HT-29 (cell line): ENCODE data around the gene TRIM52. TPM values are rescaled to one million over a fixed set of nuclear protein-coding genes. Genes with fewer than 3 reads are reported as not detected.
"Not testable (repeated sequence)": the region's sequence is repeated elsewhere in the genome, so short reads cannot be mapped to it uniquely, and the experiment has no call there.

ENCODE experiments used
- DNase-seq: peaks from one replicate; pipeline ENCODE4 v3.0.0-alpha.2; 2015; ENCODE audit warnings: low spot score
- total RNA-seq: library from RNA; depleted of rRNA; stranded (reverse); fragments of >200 nt; shearing (Covaris generic); gene quantifications from 2 replicates; pipeline ENCODE4 v1.2.3, GENCODE V29; 2014; rRNA removed

The TRIM52 gene
- total RNA-seq = 4.0 and 4.8 TPM in 2 replicates

DNA sequence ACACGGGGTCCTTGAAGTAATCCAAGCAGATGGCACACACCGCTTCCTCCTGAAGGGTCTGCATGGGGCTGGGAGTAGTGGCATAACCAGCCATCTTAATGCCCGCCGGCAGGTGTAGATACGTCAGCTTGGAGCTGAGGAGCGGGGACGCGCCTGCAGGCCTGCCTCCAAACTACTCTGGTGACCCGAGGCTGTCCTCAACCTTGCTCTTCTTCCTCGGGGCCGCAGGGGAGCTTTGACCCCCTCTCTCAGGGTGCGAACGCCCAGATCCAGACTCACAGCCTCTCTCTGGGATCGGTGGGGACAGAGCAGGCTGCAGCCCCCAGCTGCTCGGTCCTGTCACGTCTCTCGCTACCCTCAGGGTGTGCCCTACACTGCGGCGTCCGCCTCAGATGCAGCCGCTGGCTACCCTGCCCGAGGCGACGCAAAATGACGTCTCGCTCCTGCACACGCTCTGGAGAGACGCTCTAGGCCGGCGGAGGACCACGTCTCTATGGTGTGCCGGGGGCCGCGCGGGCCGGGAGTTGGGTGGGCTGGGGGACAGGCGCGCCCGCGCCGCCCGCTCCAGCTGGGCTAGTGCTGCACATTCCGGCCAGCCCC is at the start of gene TRIM52:
Gene TRIM52 (minus strand): TSS at position 424 of the 600 bp plus-strand sequence. CDS start 330 bp downstream, at position 94.
- peak; percentile 92 for DNase-seq

DNA sequence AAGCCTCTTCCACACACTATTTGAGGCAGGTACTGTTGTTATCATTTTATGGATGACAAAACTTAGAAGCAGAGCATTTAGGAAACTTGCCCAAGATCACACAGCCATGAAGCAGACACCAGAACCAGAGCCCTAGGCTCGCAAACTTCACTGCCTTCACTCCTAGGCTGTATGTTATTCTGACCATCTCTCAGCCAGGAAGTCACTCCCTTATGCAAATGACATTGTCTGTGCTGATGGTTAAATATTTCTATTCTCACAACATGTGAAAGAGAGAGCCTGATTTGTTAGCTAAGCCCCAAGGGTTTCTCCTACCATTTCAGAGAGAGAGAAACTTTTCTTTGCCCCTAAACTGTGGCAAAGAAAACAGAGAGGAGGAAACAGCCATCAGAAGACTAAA is 26.4 kb upstream of the TRIM52 start:
- DNase-seq = not testable (repeated sequence)

DNA sequence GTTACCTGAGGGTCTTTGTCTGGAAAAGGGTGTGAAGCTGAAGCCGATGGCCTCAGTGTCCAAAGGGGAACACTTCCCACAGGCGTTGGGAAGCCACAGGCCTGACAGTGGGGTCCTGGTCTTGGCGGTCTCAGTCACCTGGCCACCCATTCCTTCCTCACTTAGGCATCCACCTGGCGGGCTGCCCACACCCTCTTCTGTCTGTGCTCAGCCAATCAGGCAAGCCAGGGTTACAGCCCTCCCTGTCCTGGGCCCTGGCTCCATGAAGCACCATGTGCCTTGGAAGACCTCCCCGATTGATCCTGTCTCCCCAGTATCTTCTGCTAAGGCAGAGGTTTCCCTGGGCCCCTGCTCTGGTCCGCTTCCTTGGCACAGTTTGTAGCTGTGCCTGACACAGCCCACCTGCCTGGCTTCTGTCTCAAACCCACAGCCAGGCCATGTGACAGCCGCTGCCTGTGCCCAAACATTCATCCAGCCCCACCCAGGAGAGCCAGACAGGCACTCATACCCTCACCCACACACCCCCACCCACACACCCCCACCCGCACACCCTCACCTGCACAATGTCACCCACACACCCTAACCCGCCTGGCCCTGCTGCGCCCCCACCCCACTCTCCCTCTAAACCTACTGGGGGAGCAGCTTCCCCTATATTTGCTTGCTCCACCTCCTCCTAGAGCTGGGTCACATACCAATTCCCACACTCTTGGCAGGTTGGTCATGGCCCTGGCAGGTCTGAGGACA is 25.2 kb upstream of the TRIM52 start:
- DNase-seq = not testable (repeated sequence)

DNA sequence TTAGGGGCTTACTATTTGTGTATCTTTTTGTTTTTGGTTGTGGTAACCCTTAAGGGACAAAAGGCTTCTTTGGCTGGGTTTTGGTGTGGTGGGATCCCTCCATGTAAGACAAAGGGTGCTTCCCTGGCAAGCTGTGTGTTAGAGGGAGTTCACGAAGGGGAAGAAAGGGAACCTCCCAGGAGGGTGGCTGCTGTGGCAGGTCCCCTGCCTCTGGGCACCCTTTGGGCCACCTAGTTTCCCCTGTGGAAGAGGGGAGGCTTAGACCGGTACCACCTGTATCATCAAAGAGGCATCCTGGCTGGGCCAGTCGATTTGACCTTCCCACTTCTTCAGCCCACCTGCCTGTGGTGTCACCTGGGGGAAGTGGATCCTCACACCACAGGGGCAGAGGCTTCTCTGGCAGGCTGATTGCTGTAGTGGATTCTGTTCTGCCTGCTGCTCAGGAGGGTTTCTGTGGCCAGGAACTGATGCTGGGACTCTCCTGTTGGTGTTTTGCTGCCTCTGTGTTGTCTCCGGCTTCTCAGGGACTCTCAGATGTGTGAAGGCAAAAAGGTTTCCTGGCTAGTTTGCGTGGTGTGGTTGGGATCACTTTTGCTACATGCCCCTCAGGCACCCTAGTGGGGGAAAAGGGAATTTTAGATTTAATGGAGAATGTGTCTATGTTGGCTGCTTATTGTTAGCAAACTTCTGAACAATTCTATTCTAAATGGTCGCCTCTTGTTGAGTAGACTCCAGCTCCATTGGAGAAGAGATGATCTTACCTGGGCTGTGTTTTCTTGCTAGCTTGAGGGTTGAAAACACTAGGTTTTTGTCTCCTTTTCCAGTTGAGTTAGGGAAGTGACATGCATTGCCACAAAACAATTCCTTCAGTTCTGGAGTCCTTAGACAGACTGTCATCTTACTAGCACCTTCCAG is 23.2 kb upstream of the TRIM52 start:
- not testable (repeated sequence) for DNase-seq

DNA sequence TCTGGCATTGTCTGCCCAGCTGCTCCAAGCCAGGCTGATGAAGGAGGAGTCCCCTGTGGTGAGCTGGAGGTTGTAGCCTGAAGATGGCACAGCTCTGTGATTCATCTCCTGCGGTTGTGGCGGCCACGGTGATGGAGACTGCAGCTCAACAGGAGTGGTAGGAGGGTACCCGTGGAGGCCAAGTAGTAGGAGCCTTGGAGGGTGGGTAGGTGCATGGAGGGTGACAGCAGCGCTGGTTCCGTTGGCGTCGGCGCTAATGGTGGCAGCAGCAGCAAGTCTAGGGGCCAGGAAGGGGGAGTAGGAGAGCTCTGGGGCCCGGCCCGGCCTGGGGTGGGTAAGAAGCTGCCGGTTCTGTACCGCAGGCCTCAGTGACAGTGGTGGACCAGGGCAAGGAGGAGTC is 22.4 kb upstream of the TRIM52 start:
- no peak for DNase-seq

DNA sequence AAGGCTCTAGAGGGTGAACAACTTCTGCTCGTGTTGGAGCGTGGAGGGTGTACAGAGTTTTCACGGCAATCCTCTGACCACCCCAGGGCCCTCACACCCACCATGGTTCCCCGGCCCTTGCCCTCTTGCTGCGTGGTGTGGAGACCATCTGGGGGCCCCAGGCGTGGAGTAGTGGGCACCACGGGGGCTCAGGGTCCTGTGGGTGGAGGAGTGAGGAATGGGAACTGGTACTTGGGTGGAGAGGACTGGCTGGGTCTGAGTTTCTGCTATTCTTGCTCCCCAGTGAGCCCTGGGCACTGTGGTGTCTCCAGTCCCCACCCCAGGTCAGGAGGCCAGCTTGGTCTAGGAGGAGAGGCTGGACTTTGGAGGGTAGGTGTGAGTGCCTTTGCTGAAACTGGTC is 21.9 kb upstream of the TRIM52 start:
- DNase-seq = no peak

DNA sequence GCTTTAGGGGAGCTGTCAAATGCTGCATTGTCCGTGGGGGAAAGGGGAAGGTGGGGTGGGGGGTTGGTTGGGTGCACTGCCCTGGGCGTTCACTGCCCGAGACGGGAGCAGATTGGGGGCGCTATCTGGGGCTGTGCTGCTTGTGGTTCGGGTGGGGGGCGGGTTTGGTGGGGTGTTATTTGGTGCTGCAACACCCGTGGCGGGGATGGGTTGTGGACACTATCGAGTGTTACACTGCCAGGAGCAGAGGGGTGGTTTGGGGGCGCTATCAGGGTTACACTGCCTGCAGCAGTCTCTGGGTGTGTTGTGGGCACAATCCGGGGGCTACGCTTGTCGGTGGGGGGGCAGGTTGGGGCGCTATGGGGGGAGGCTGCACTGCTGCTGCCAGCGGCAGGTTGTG is 21.5 kb upstream of the TRIM52 start:
- DNase-seq = not testable (repeated sequence)

DNA sequence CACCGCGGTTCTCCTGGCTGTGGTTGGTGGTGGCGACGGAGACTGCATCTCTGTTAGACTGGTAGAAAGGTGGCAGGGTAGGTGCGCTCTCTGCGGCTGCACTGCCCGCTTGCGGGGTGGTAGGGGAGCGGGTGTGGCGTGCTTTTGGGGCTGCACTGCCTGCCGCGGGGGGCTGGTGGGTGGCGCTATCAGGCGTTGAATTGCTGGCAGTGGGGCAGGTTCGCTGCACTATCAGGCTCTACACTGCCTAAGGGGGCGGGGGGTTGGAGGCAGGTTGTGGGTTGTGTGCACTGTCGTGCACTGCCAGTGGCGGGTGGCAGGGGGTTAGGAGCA is 21.0 kb upstream of the TRIM52 start:
- no peak for DNase-seq

DNA sequence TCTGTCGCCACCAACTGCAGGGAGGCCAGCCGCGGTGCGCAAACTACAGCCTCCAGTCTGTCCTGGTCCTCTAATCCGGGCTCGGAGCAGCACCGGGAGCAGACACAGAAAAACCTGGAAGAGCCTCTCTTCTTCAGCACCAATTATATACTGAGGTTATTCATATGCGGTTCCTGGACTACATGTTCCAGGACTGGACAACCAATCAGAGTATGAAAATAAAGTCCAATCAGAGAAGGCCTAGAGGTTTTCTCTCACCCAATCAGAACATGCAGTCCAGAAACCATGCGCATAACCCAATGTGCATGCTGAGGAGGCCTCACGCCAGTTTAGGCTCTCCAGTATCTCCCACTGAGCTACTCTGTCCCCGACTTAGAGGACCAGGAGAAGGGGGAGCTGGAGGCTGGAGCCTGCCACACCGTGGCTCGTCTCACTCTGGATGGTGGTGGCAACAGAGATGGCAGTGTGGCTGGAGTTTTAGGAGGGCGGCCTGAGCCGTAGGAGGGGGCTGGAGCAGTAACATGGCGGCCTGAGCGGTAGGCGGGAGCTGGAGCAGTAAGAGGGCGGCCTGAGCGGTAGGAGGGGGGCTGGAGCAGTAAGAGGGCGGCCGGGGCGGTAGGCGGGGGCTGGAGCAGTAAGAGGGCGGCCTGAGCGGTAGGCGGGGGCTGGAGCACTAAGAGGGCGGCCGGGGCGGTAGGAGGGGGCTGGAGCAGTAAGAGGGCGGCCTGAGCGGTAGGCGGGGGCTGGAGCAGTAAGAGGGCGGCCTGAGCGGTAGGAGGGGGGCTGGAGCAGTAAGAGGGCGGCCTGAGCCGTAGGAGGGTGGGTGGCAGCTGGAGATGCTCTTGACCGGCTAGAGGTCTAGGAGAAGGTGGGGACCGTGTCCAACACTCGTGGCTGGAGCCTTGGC is 20.4 kb upstream of the TRIM52 start:
- DNase-seq = no peak

DNA sequence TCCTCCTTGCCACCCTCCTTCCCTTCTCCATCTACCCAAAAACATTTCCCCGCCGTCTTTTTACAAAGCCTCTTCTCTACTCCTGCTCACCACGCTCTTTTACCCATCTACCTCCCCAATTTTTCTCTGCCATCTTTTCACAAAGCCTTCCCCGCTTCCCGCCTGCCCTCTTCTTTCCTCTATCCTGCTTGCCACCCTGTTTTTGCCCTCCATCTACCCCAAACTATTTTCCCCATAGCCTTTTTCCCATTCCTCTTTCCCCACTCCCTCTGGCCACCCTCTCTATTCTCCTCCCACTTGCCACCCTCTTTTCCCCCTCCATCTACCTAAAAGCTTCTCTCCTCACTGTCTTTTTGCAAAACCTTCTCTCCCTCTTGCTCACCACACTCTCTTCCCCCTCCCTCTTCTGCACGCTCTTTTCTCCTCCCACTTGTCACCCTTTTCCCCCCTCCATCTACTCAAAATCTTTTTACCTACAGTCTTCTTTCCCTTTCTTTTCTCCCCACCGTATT is 19.4 kb upstream of the TRIM52 start:
- DNase-seq = no peak

DNA sequence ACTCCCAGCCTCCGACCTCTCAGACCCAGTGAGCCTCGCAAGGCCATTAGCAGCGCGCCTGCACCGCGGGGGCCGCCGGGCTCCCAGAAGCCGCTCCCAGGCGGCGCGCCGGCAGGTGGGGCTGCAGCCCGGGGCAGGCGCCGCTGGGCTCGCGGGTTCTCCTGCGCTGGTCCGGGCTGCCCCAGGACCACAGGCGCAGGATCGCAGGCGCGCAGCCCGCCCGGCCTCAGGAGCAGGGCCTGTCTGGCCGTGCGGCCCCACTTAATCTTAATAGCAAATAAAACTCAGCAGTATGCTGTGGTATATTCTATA is 12.4 kb upstream of the TRIM52 start:
- not testable (repeated sequence) for DNase-seq

DNA sequence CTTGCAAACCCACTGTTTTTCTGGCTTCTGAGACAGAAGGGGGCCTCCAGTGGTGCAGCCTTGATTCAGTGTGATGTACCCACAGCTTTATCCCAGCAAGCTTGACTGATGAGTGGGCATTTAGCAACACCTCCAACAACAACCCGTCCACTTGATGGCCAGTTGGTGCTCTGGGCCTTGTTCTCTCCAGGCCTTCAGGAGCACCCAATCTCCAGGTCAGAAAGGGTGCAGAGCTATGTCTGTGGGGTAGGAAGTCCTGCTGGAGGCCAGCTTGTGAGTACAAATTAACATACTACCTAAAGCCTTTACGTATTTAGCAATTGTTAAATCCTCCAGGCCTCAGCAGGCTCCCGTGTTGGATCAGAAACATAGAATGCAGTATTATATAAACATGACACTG is 10.1 kb upstream of the TRIM52 start:
- no peak for DNase-seq

DNA sequence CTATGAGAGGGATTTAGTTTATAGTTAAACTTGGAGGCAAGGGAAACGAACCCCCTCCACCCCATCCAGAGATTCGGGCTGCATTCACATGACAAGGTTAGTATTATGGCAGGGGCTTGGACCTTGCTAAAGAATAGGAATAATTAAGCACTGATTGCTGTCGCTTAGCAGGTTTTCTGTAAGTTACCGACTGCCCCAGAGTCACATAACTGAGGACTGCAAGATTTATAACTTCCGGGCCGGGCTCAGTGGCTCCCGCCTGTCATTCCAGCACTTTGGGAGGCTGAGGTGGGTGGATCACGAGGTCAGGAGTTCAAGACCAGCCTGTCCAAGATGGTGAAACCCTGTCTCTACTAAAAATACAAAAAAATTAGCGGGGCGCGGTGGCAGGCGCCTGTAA is 7.0 kb upstream of the TRIM52 start:
- peak; percentile 18 for DNase-seq

DNA sequence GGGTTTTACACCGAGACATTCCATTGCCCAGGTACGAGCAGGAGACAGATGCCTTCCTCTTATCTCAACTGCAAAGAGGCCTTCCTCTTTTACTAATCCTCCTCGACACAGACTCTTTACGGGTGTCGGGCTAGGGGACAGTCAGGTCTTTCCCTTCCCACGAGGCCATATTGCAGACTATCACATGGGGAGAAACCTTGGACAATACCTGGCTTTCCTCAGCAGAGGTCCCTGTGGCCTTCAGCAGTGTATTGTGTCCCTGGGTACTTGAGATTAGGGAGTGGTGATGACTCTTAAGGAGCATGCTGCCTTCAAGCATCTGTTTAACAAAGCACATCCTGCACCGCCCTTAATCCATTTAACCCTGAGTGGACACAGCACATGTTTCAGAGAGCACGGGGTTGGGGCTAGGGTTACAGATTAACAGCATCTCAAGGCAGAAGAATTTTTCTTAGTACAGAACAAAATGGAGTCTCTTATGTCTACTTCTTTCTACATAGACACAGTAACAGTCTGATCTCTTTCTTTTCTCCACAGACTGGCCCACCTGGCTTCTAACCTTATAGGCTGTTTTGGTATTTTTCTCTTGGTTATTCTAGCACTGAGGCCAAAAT is 6.5 kb upstream of the TRIM52 start:
- DNase-seq = peak; percentile 61

DNA sequence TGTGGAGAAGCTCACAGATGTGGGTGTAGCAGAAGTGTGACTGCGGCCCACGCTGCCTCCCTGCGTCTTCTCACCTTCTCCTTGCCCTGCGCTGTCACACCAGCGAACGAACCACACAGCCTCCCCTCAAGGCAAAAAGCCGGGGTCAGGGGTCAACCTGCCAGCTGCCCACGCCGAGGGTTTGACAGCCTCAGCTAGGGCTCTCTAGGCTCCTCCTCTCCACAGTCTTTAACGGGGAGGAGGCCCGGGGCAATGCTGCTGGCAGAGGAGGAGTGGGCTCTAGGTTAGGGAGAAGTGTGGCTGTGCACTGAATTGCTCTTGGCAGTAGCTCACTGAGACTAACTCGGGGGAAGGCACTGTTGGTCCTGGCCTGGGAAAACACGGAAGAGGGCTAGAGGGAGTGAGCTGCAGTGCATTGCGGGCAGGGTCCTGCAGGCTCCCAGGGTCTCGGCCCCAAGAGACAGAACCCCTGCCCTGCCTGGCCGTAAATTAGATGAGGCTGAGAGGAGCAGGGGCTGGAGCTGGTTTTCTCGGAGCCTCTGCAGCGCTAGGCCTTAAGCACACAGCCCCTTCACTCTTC is 4.2 kb upstream of the TRIM52 start:
- no peak for DNase-seq

DNA sequence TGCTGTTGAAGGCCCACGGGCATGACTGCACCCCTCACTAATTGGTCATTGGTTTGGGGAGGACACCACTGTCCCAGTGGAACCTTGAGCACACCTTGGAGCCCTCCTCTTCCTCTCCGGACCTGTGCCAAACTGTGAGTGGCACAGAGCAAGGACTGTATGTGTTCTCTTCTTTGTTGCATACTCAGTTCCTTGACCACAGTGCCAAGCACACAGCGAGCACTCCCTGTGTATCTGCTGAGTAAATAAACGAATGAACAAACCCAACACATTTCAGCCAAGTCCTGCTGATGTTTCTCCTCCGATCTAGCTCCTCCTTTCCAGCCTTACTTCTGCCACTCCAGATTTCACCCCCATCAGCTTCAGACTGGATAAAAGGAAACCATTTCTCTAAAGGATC is 2.7 kb upstream of the TRIM52 start:
- no peak for DNase-seq

DNA sequence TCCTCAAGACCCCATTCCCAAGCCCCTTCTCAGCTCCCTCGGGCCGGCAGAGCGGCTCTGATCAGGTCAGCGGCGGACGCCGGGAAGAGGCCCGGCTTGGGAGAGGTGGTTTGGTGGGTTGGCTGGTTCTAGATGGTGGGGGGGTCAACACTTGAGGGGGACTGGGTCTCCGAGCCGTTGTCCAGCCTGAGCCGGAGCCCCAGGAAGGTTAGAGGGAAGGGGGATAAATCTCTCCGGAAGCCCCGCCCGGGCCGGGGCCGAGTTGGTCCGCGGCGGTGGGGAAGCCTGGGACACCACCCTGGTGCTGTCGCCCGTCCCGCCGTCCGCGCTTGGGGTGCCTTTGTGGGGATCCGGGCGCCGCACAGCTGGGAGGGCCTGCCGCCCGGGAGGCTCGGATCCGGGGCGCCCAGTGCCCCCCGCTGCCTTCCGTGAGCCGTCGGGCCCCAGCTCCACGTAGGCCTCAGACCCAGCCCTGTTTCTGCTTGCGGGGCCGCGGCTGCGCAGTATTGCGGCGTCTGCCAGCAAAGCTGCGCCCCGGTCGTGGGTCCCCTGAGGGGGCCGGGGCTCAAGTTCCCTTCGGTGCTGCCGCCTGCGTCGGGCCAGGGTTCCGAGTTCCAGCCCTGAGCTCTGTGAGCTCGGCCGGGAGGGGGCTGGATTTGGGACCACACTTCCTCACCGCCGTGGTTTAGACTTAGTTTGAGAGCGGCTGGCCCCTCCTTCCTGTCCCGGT is 542 bp upstream of the TRIM52 start:
- DNase-seq = peak; percentile 65

DNA sequence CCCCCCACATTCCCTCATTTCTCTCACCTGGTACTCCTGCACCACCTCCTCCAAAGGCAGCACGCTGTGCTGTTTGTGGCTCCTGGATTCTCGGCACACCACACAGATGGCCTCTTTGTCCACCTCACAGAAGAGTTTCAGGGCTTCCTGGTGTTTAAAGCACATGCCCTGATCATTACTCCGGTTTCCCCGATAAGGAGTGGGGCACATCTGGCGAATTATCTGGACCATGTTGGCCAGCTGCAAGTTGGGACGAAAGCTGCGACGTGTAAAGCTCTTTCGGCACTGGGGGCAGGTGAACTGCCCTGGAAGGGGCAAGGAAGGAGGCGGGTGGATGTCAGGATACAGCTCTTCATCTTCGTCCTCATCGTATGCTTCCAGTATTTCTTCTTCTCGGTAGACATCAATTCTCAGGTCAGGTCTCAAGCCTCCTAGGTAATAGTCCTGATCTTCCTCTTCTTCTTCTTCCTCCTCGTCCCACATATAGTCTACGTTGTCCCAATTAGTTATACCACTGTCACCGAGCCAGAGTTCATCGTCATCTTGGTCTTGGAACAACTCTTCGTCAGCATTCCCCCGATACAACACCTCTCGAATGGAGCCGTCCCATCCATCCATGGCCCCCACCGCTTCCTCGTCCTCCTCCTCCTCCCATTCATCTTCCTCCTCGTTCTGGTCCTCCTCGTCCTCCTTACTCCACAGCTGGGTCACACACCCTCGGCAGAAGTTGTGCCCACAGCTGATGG is 796 bp downstream of the TRIM52 start:
- peak; percentile 28 for DNase-seq

DNA sequence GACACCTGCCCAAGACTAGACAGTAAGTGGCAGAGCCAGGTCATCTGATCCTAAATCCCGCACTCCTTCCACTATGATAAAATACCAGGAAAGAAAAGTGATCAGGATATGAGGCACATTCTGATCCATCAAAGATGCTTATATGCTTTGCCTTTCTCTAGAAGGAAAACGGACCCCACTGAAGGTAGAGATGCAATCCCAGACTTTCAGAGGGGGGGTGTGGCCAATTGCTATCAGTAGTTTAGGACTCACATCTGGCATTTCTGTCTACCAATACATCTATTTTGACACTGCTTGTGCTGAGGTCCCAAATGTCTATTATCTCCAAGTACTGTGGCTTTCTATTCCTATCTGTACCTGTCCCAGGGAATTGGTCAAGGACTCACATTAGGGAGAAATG is 1.7 kb downstream of the TRIM52 start:
- DNase-seq = peak; percentile 28
